HL-60 (cell line): ENCODE data around the gene DNM3.

Source experiments
- TF ChIP-seq, protein P1 (sequence below): IDR thresholded peaks from 2 replicates; pipeline ENCODE4 v1.6.1; 2012; ENCODE audit warnings: low read depth; ENCODE audit not compliant: insufficient replicate concordance
- TF ChIP-seq, protein P2 (sequence below): IDR thresholded peaks from one replicate; pipeline ENCODE4 v1.5.1; 2011; ENCODE audit warnings: low read length, control low read depth, inconsistent platforms; ENCODE audit not compliant: insufficient read depth

DNA sequence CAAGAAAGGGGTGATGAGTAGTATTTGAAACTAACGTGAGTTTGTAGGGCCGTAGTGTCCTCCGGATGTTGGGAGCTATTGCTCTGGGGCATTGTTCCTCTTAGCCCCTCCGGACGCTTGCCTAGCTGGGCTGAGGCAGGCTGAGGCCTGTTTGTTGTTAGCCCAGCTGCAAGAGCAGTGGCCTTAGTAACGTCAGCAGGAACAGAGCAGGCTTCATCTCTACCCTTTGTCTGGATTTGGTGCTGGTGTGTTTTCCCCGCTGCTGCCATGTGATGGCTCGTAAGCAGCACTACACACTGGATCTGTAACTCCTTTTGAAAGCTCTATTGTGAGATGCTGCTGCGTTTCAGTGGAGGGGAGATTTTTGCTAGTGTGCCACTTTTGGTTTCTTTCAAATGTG is 57.6 kb downstream of the DNM3 start:
- TF ChIP-seq, protein P1, sequence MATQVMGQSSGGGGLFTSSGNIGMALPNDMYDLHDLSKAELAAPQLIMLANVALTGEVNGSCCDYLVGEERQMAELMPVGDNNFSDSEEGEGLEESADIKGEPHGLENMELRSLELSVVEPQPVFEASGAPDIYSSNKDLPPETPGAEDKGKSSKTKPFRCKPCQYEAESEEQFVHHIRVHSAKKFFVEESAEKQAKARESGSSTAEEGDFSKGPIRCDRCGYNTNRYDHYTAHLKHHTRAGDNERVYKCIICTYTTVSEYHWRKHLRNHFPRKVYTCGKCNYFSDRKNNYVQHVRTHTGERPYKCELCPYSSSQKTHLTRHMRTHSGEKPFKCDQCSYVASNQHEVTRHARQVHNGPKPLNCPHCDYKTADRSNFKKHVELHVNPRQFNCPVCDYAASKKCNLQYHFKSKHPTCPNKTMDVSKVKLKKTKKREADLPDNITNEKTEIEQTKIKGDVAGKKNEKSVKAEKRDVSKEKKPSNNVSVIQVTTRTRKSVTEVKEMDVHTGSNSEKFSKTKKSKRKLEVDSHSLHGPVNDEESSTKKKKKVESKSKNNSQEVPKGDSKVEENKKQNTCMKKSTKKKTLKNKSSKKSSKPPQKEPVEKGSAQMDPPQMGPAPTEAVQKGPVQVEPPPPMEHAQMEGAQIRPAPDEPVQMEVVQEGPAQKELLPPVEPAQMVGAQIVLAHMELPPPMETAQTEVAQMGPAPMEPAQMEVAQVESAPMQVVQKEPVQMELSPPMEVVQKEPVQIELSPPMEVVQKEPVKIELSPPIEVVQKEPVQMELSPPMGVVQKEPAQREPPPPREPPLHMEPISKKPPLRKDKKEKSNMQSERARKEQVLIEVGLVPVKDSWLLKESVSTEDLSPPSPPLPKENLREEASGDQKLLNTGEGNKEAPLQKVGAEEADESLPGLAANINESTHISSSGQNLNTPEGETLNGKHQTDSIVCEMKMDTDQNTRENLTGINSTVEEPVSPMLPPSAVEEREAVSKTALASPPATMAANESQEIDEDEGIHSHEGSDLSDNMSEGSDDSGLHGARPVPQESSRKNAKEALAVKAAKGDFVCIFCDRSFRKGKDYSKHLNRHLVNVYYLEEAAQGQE = no peak
- TF ChIP-seq, protein P2, sequence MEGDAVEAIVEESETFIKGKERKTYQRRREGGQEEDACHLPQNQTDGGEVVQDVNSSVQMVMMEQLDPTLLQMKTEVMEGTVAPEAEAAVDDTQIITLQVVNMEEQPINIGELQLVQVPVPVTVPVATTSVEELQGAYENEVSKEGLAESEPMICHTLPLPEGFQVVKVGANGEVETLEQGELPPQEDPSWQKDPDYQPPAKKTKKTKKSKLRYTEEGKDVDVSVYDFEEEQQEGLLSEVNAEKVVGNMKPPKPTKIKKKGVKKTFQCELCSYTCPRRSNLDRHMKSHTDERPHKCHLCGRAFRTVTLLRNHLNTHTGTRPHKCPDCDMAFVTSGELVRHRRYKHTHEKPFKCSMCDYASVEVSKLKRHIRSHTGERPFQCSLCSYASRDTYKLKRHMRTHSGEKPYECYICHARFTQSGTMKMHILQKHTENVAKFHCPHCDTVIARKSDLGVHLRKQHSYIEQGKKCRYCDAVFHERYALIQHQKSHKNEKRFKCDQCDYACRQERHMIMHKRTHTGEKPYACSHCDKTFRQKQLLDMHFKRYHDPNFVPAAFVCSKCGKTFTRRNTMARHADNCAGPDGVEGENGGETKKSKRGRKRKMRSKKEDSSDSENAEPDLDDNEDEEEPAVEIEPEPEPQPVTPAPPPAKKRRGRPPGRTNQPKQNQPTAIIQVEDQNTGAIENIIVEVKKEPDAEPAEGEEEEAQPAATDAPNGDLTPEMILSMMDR = no peak
